SK-N-SH treated with all-trans-retinoic acid at 6 μM for 48 hours (cell line): ENCODE results near the gene PSMB1.
A peak's percentile ranks its signal among the peaks of the same experiment; 100 is the strongest.

ENCODE experiments used
- ATAC-seq: fragments of 200-7000 bp; cut with Tn5 transposase; 3 replicates; pipeline ENCODE4 v1.9.1; 2020; ENCODE audit warnings: mild to moderate bottlenecking, moderate library complexity
- BACH2 ChIP-seq: fragments of 250-450 bp; sonication (Bioruptor Pico); IDR thresholded peaks from 2 replicates; pipeline ENCODE4 v1.9.0; 2021; ENCODE audit warnings: mild to moderate bottlenecking, borderline replicate concordance
- CSDC2 ChIP-seq: fragments of 250-450 bp; sonication (Bioruptor Pico); IDR thresholded peaks from 2 replicates; pipeline ENCODE4 v1.5.0; 2020; ENCODE audit warnings: mild to moderate bottlenecking, moderate library complexity
- ESRRG ChIP-seq: fragments of 250-450 bp; sonication (Bioruptor Pico); IDR thresholded peaks from 2 replicates; pipeline ENCODE4 v1.6.1; 2021; ENCODE audit warnings: mild to moderate bottlenecking
- GLIS3 ChIP-seq: fragments of 250-450 bp; sonication (Bioruptor Pico); IDR thresholded peaks from 2 replicates; pipeline ENCODE4 v1.5.0; 2020; ENCODE audit warnings: mild to moderate bottlenecking, moderate library complexity
- ISL1 ChIP-seq: fragments of 250-450 bp; sonication (Bioruptor Pico); IDR thresholded peaks from 2 replicates; pipeline ENCODE4 v2.1.2; 2022; ENCODE audit warnings: mild to moderate bottlenecking, moderate library complexity
- OSR1 ChIP-seq: fragments of 250-450 bp; sonication (Bioruptor Pico); IDR thresholded peaks from 2 replicates; pipeline ENCODE4 v1.8.0; 2022; ENCODE audit warnings: moderate library complexity, mild to moderate bottlenecking, inconsistent platforms
- PPARA ChIP-seq: fragments of 250-450 bp; sonication (Bioruptor Pico); IDR thresholded peaks from 2 replicates; pipeline ENCODE4 v1.5.0; 2020; ENCODE audit warnings: mild to moderate bottlenecking, borderline replicate concordance
- RARB ChIP-seq: fragments of 250-450 bp; sonication (Bioruptor Pico); IDR thresholded peaks from 2 replicates; pipeline ENCODE4 v1.8.0; 2021; ENCODE audit warnings: mild to moderate bottlenecking, moderate library complexity
- SNAI2 ChIP-seq: fragments of 250-450 bp; sonication (Bioruptor Pico); IDR thresholded peaks from 2 replicates; pipeline ENCODE4 v1.5.0; 2020; ENCODE audit warnings: mild to moderate bottlenecking, moderate library complexity
- TCF4 ChIP-seq: fragments of 250-450 bp; sonication (Bioruptor Pico); IDR thresholded peaks from 2 replicates; pipeline ENCODE4 v1.8.0; 2021; ENCODE audit warnings: mild to moderate bottlenecking, moderate library complexity, borderline replicate concordance
- TOX ChIP-seq: fragments of 250-450 bp; sonication (Bioruptor Pico); IDR thresholded peaks from 2 replicates; pipeline ENCODE4 v1.8.0; 2021; ENCODE audit warnings: mild to moderate bottlenecking, moderate library complexity, borderline replicate concordance
- ZC3H10 ChIP-seq: fragments of 250-450 bp; sonication (Bioruptor Pico); IDR thresholded peaks from 2 replicates; pipeline ENCODE4 v1.5.1; 2021; ENCODE audit warnings: mild to moderate bottlenecking, moderate library complexity
- ZFP3 ChIP-seq: fragments of 250-450 bp; sonication (Bioruptor Pico); IDR thresholded peaks from 2 replicates; pipeline ENCODE4 v1.5.0; 2020; ENCODE audit warnings: mild to moderate bottlenecking, moderate library complexity
- ZFP30 ChIP-seq: fragments of 450-650 bp; formaldehyde crosslinking; IDR thresholded peaks from 2 replicates; pipeline ENCODE4 v1.5.0; 2022; ENCODE audit warnings: mild to moderate bottlenecking, moderate library complexity
- ZNF565 ChIP-seq: fragments of 450-650 bp; formaldehyde crosslinking; conservative IDR thresholded peaks from 2 replicates; pipeline ENCODE4 v1.5.0; 2020; ENCODE audit warnings: low read depth, mild to moderate bottlenecking, moderate library complexity
- ZNF70 ChIP-seq: fragments of 450-650 bp; formaldehyde crosslinking; IDR thresholded peaks from 2 replicates; pipeline ENCODE4 v1.5.0; 2020; ENCODE audit warnings: mild to moderate bottlenecking, moderate library complexity
- ZNF8 ChIP-seq: fragments of 450-650 bp; formaldehyde crosslinking; IDR thresholded peaks from 2 replicates; pipeline ENCODE4 v1.5.0; 2020; ENCODE audit warnings: mild to moderate bottlenecking, moderate library complexity
- TF ChIP-seq, protein P1 (sequence below): fragments of 250-450 bp; sonication (Bioruptor Pico); IDR thresholded peaks from 2 replicates; pipeline ENCODE4 v1.8.0; 2021; ENCODE audit warnings: low read depth, mild to moderate bottlenecking, moderate library complexity, borderline replicate concordance
- TF ChIP-seq, protein P2 (sequence below): fragments of 250-450 bp; sonication (Bioruptor Pico); IDR thresholded peaks from 2 replicates; pipeline ENCODE4 v1.5.1; 2021; ENCODE audit warnings: mild to moderate bottlenecking, moderate library complexity
- TF ChIP-seq, protein P3 (sequence below): fragments of 250-450 bp; sonication (Bioruptor Pico); IDR thresholded peaks from 2 replicates; pipeline ENCODE4 v1.5.1; 2020; ENCODE audit warnings: low read depth, mild to moderate bottlenecking, moderate library complexity
- TF ChIP-seq, protein P4 (sequence below): fragments of 250-450 bp; sonication (Bioruptor Pico); IDR thresholded peaks from 2 replicates; pipeline ENCODE4 v1.5.0; 2020; ENCODE audit warnings: mild to moderate bottlenecking, moderate library complexity

The PSMB1 gene

GRCh38 chr6:170490259-170490658 is 62.8 kb downstream of the PSMB1 start (continued):
- no peak for TF ChIP-seq SNAI2 (CRISPR knock-in tag)

DNA sequence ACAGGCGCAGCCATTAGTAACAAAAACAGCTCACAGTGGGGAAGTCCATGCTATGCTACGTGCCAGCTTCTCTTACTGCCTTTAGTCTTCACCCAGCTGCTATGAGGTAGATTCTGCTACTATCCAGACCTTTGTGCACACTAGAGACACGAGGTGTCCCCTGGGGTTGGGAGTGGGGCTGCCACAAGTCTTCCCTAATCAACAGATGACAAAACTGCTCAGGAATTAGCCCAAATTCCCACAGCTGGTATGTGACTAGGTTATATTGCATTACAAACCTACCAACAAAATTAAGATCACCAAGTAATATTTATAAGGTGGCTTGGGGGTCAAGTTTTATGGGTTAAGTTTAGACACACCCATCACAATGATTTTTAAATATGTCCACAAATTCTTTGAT is 63.3 kb downstream of the PSMB1 start:
- TF ChIP-seq ESRRG (CRISPR knock-in tag) (no peak), PPARA (CRISPR knock-in tag) (no peak), ZFP30 (CRISPR knock-in tag) (no peak), ZNF8 (CRISPR knock-in tag) (no peak), ZNF70 (CRISPR knock-in tag) (no peak)
- ATAC-seq: no peak

- TF ChIP-seq CSDC2 (CRISPR knock-in tag) (no peak), ZNF565 (CRISPR knock-in tag) (no peak), TOX (CRISPR knock-in tag) (no peak), OSR1 (no peak), ZFP3 (no peak), RARB (no peak), ZNF8 (CRISPR knock-in tag) (no peak), PPARA (CRISPR knock-in tag) (no peak), ZNF70 (CRISPR knock-in tag) (no peak), BACH2 (CRISPR knock-in tag) (no peak), ISL1 (no peak), ZFP30 (CRISPR knock-in tag) (no peak), SNAI2 (CRISPR knock-in tag) (no peak), ZC3H10 (CRISPR knock-in tag) (no peak)
- TF ChIP-seq, protein P1, sequence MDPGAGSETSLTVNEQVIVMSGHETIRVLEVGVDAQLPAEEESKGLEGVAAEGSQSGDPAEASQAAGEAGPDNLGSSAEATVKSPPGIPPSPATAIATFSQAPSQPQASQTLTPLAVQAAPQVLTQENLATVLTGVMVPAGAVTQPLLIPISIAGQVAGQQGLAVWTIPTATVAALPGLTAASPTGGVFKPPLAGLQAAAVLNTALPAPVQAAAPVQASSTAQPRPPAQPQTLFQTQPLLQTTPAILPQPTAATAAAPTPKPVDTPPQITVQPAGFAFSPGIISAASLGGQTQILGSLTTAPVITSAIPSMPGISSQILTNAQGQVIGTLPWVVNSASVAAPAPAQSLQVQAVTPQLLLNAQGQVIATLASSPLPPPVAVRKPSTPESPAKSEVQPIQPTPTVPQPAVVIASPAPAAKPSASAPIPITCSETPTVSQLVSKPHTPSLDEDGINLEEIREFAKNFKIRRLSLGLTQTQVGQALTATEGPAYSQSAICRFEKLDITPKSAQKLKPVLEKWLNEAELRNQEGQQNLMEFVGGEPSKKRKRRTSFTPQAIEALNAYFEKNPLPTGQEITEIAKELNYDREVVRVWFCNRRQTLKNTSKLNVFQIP: no peak
- TF ChIP-seq, protein P2, sequence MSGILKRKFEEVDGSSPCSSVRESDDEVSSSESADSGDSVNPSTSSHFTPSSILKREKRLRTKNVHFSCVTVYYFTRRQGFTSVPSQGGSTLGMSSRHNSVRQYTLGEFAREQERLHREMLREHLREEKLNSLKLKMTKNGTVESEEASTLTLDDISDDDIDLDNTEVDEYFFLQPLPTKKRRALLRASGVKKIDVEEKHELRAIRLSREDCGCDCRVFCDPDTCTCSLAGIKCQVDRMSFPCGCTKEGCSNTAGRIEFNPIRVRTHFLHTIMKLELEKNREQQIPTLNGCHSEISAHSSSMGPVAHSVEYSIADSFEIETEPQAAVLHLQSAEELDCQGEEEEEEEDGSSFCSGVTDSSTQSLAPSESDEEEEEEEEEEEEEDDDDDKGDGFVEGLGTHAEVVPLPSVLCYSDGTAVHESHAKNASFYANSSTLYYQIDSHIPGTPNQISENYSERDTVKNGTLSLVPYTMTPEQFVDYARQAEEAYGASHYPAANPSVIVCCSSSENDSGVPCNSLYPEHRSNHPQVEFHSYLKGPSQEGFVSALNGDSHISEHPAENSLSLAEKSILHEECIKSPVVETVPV (CRISPR knock-in tag): no peak
- ATAC-seq: no peak
Measured at GRCh38 chr6:170487707-170488329, 65.3 kb downstream of the PSMB1 start.

DNA sequence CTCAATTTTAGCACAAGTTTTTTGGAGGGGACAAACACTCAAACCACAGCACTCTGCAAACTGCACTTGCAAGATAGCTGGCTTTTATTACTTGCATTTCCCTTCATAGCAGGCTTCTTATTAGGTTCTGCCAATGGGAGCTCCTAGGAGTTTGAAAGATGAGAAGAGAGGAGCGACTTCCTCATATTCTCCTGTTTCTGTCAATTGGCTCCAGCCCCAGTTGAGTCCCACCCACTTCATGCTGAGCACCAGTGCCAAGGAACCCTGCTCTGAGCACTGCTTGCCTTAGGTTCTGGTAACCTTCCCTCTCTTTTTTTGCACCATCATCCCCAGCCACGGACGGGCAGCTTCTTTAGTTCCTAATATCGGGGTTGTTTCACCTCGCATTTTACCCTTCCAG is 67.9 kb downstream of the PSMB1 start:
- TF ChIP-seq SNAI2 (CRISPR knock-in tag) (no peak), ZFP30 (CRISPR knock-in tag) (no peak), TCF4 (no peak), GLIS3 (no peak), ZNF565 (CRISPR knock-in tag) (no peak), OSR1 (no peak), ZNF8 (CRISPR knock-in tag) (no peak), PPARA (CRISPR knock-in tag) (no peak), RARB (no peak), ESRRG (CRISPR knock-in tag) (no peak), ZFP3 (no peak), ZC3H10 (CRISPR knock-in tag) (no peak), TOX (CRISPR knock-in tag) (no peak), BACH2 (CRISPR knock-in tag) (no peak), CSDC2 (CRISPR knock-in tag) (no peak)
- TF ChIP-seq, protein P3, sequence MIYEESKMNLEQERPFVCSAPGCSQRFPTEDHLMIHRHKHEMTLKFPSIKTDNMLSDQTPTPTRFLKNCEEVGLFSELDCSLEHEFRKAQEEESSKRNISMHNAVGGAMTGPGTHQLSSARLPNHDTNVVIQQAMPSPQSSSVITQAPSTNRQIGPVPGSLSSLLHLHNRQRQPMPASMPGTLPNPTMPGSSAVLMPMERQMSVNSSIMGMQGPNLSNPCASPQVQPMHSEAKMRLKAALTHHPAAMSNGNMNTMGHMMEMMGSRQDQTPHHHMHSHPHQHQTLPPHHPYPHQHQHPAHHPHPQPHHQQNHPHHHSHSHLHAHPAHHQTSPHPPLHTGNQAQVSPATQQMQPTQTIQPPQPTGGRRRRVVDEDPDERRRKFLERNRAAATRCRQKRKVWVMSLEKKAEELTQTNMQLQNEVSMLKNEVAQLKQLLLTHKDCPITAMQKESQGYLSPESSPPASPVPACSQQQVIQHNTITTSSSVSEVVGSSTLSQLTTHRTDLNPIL (CRISPR knock-in tag): no peak
- TF ChIP-seq, protein P4, sequence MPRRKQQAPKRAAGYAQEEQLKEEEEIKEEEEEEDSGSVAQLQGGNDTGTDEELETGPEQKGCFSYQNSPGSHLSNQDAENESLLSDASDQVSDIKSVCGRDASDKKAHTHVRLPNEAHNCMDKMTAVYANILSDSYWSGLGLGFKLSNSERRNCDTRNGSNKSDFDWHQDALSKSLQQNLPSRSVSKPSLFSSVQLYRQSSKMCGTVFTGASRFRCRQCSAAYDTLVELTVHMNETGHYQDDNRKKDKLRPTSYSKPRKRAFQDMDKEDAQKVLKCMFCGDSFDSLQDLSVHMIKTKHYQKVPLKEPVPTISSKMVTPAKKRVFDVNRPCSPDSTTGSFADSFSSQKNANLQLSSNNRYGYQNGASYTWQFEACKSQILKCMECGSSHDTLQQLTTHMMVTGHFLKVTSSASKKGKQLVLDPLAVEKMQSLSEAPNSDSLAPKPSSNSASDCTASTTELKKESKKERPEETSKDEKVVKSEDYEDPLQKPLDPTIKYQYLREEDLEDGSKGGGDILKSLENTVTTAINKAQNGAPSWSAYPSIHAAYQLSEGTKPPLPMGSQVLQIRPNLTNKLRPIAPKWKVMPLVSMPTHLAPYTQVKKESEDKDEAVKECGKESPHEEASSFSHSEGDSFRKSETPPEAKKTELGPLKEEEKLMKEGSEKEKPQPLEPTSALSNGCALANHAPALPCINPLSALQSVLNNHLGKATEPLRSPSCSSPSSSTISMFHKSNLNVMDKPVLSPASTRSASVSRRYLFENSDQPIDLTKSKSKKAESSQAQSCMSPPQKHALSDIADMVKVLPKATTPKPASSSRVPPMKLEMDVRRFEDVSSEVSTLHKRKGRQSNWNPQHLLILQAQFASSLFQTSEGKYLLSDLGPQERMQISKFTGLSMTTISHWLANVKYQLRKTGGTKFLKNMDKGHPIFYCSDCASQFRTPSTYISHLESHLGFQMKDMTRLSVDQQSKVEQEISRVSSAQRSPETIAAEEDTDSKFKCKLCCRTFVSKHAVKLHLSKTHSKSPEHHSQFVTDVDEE: no peak
- TF ChIP-seq, protein P2 (CRISPR knock-in tag): no peak
- peak; percentile 51; the same call in 1 of the 3 replicates for ATAC-seq
